NCI-H2171 treated with DMSO at 0.1 percent for 48 hours (cell line): ENCODE results near the gene ZNRF3.
"Not testable (repeated sequence)": the region's sequence is repeated elsewhere in the genome, so short reads cannot be mapped to it uniquely, and the experiment has no call there.

Source experiments
- DNase-seq: peaks from one replicate; lab custom pipeline; 2025; lab: John Stamatoyannopoulos, UW

ZNRF3 gene

DNA sequence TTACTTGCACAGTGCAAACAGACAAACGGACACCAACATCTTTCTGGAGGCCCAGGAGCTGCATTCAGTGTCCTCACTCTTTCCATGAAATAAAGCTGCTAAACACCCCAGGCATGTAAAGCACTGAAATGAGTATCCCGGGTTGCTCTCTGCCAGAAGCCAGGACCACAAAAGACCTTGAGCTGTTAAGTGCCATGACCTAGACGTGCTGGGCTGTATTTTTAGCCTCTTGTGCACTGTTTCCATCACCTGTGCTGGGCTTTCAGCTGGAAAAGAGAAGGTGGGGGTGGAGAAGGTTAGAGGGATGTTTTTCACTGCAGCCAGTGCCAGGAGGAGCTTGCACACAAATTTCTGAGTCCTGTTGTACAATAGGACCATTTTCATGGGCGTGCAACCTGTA is 186.1 kb downstream of the ZNRF3 start:
- DNase-seq: no peak

- DNase-seq: peak; percentile 47
Measured at GRCh38 chr22:29070490-29070889, 187.1 kb downstream of the ZNRF3 start.

DNA sequence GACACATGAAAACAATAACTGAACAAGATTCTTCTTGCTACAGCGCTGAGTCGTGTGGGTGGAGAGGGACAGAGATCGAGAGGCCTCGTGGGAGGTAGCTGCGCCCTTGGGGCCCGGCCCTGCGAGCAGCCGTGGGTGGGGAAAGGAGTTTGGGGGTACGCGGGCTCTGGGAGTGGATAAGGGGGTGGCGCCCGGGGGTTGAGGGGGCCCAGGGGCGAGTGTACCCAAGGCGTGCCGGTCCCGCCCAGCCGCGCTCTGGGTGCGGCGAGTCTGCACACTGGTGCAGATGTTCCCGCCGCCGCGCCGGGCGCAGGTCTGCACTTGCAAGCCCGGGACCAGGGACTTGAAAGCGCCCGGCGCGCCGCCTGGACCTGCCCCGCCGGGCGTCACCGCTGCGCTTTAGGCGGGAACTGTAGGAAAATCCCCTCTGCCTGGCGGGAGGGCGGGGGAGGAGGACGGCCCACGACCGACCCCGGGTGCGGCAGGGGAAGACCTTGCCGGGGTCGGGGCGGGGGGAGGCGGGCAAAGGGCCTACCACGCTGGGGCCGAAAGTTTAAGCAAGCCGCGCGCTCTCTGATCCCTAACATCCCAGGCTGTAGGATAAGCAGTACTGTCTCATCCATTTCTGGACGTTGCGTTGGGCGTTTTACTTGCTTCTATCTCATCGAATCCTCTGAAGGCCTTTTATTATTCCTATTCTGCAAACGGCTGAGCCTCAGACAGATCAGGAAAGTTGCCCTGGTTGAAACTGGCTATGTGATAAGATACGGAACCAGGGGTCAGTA is 188.1 kb downstream of the ZNRF3 start:
- peak; percentile 89 for DNase-seq

DNA sequence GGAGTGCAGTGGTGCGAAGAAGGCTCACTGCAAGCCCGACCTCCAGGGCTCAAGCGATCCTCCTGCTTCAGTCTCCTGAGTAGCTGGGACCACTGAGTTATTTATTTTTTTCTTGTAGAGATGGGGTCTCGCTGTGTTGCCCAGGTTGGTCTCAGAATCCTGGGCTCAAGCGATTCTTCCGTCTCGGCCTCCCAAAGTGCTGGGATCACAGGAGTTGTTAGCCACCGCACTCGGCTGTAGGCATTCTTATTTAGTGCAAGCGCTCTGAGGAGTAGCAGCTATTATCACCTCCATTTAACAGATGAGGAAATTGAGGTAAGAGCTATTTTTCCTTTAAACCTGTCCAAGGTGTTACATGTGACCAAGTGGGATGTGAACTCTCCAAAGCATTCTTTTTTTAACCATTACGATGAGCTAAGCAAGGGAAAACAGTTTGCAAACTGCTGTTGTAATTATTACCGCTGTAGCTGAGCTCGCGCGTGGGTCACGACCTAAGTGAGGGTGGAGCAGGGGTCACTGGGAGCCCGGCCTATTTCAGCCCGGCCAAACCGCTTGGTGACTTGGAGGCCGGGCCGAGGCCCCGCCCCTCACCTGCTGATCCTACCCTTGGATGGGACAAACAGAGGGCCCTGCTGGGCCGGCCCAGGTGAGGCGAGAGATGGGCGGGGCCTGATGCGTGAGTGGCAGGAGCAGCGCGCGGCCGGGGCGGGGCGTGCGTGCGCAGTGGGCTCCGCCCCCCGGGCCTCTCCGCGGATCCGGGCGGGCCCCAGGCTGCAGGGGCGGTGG is 189.0 kb downstream of the ZNRF3 start:
- DNase-seq: peak; percentile 87

- DNase-seq: no peak
Measured at GRCh38 chr22:29072979-29073617, 189.7 kb downstream of the ZNRF3 start, which contains the start of gene KREMEN1. Gene KREMEN1, plus strand, starts transcription at chr22:29073035. Its CDS starts 96 bp downstream, at chr22:29073131.

DNA sequence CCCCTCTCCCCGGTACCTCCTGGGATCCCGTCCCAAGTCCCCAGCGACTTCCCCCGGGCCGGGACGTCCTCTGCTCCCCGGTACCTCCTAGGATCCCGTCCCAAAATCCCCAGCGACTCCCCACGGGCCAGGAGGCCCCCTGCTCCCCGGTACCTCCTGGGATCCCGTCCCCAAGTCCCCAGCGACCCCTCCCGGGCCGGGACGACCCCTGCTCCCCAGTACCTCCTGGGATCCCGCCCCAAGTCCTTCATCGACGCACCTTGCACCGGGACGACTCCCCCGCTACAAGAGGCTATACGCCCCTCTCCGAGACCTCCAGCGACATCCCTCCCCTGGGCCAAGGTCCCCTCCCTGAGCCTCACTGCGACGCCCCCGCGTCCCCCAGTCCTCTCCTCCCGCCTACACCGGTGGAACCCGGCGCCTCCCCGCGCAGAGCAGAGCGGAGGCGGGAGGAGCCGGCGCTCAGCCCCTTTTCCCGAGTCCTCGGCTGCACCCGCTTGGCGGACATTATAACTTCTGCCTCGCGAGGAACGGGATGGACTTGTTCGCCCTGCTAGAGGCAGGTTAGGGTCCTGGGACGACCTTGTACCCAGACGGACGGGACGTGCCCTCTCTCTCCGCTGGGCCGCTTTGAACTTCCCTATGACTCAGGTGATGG is 190.4 kb downstream of the ZNRF3 start:
- peak; percentile 59 for DNase-seq

DNA sequence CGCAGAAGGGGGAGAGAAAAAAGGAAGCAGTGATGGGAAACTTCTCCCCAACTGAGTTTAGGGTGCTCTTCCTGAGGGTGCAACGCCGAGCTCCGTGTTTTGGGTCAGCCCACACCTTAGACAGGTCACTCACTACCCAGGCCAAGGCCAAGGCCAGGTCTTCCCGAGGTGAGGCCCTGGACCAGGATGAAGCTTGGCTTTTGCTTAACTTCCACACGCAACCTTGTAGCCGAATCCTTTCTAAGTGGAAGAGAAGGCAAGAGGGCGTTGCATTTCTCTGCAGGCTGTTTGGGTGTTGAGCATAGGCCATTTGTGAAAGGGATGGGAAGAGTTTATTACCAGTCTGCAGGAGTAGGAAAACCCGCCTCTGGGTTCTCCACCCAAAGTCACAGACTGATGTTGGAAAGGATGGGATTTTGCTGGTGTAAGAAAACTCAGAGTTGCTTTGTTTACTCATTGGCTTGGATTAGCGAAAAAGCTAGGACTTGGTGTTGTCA is 191.0 kb downstream of the ZNRF3 start:
- no peak for DNase-seq

- peak; percentile 79 for DNase-seq
Measured at GRCh38 chr22:29078036-29078868, 194.9 kb downstream of the ZNRF3 start.

DNA sequence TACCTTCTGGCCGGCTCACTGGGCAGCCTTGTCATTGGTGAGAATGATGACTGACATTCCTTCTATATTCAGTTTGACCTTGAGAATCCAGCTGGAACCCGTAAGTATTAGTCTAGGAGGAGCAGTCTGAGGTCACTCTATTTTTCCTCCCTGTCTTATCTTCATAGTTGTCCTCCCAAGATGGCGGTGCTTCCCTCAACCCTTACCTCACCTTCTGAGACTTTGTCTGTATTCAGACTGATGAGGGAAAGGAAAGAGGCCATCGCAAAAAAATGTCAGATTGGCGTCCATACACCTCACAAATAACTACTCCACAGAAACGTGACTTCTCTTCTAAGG is 195.5 kb downstream of the ZNRF3 start:
- DNase-seq: no peak

GRCh38 chr22:29079218-29079901 is 196.0 kb downstream of the ZNRF3 start:
- DNase-seq: peak; percentile 85

GRCh38 chr22:29080106-29080975 is 197.0 kb downstream of the ZNRF3 start:
- DNase-seq: peak; percentile 92

DNA sequence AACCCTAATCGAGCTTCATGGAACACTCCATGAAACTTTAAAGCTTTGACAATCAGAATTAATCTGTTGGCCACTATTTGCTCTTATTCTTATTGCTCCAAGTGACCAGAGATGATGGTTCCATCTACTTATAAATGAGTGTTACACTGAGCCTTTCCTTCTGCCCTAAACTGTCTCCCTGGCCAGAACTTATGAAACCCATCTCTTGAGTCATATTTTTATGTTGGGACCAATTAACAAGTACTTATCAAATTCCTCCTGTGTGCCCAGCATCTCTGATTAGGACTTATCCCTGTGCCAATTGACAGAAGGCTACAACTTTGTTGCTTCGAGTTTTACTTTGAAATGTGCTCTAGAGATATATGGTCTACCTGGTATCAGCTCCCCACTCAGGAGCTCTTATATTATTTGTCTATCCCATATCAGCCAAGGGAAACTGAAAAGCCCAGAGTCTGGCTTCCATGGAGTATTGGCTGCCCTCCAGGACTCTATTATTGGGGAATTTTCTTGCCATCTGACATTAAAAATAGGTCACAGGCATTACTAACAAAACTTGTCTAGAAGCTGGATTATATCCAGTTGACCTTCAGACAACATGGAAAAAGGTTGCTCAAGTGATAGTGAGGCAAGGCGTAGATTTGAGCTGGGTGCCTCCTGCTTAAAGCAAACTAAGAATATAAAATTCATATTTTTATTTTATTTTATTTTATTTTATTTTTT is 198.3 kb downstream of the ZNRF3 start:
- DNase-seq: peak; percentile 28

DNA sequence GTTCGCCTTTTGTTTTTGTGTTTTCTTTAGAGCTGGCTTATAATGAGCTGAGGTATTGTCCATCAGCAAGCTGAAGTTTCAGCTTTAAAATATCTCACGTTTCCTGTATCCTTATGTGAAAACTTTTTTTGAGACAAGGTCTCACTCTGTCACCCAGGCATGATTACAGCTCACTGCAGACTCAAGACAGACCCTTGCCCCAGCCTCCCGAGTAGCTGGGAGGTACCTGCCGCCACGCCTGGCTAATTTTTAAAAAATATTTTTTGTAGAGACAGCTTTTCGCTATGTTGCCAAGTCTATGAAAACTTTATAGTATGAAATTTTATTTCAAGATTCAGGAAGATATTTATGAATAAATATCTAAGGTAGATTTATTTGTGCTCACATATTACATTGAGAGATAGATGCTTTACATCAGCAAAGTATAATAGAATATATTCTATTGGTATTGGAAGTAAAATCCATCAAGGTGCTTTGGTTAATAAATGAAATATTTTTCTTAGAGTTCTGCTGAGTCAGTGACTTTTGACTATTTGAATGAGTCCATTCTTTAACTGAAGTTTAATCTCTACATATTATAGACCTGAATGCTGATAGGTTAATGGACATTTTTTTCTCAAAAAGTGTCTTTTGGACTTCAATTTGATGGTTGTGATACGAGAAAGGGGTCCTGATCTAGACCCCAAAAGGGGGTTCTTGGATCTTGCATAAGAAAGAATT is 199.6 kb downstream of the ZNRF3 start:
- no peak for DNase-seq

- DNase-seq: not testable (repeated sequence)
Measured at GRCh38 chr22:29083576-29083932, 200.2 kb downstream of the ZNRF3 start.

DNA sequence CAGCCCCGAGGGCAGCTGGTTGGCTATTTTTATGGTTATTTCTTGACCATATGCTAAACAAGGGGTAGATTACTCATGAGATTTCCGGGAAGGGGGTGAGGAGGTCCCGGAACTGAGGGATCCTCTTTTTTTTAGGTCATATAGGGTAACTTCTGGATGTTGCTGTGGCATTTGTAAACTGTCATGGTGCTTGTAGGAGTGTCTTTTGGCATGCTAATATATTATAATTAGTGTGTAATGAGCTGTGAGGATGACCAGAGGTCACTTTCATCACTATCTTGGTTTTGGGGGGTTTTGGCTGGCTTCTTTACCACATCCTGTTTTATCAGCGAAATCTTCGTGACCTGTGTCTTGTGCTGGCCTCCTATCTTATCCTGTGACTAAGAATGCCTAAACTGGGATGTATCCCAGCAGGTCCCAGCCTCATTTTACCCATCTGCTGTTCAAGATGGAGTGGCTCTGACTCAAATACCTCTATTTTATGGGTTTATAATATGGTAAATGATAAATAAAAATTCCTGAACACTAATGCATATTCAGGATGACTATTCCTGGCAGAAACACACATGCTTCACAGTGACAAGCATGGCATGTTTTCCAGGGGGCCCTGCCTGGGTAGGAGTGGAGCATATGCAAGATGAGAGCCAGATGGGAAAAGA is 200.7 kb downstream of the ZNRF3 start:
- DNase-seq: peak; percentile 11

DNA sequence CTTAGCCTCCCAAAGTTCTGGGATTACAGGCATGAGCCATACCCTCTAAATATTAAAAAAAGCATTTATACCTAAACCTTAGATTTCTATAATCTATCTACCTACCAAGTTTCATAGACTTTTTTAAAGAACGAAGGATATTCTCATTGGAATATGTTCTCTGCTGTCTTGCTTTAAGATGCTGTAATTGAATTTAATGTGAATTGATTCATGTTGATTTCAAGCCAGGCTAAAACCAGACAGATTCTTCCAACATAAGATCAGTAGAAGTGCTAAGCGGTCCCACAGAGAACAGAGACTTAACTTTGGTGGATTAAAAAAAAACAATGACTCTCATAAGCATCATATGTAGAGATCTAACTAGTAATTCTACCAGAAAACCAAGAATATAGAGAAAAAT is 203.6 kb downstream of the ZNRF3 start:
- no peak for DNase-seq

GRCh38 chr22:29088809-29089208 is 205.4 kb downstream of the ZNRF3 start:
- DNase-seq: no peak

- no peak for DNase-seq
Measured at GRCh38 chr22:29089507-29089906, 206.1 kb downstream of the ZNRF3 start.
